Neuronal stem cell (in vitro differentiated cells): Measurements from ENCODE around the gene DDX42.

ENCODE experiments used
- DNase-seq: peaks from one replicate; pipeline ENCODE4 v3.0.0-alpha.2; 2013; ENCODE audit warnings: low spot score
- H2AFZ ChIP-seq: one replicate; pipeline ENCODE4 v1.6.1; 2013; ENCODE audit warnings: mild to moderate bottlenecking, low read length, inconsistent platforms
- H2AK5ac ChIP-seq: 2 replicates; pipeline ENCODE4 v1.6.1; 2013; ENCODE audit warnings: low read depth, mild to moderate bottlenecking, inconsistent platforms, low read length, moderate library complexity, mixed read lengths
- H2BK120ac ChIP-seq: 2 replicates; pipeline ENCODE4 v1.6.1; 2013; ENCODE audit warnings: low read depth, mild to moderate bottlenecking, inconsistent platforms, low read length, moderate library complexity, mixed read lengths
- H2BK12ac ChIP-seq: one replicate; pipeline ENCODE4 v1.6.1; 2013; ENCODE audit warnings: low read length, inconsistent platforms
- H2BK15ac ChIP-seq: 2 replicates; pipeline ENCODE4 v1.6.1; 2013; ENCODE audit warnings: mild to moderate bottlenecking, low read length, inconsistent platforms, mixed read lengths
- H2BK5ac ChIP-seq: one replicate; pipeline ENCODE4 v1.6.1; 2013; ENCODE audit warnings: inconsistent platforms, mild to moderate bottlenecking, low read length, moderate library complexity
- H3K14ac ChIP-seq: one replicate; pipeline ENCODE4 v1.6.1; 2013; ENCODE audit warnings: low read length, inconsistent platforms
- H3K18ac ChIP-seq: 2 replicates; pipeline ENCODE4 v1.6.1; 2013; ENCODE audit warnings: low read length, inconsistent platforms
- H3K23ac ChIP-seq: 2 replicates; pipeline ENCODE4 v1.6.1; 2013; ENCODE audit warnings: low read depth, mild to moderate bottlenecking, mixed read lengths, low read length, inconsistent platforms; ENCODE audit not compliant: poor library complexity
- H3K27ac ChIP-seq: replicated peaks from 3 replicates; pipeline ENCODE4 v1.5.1; 2013; ENCODE audit warnings: low read length, inconsistent platforms
- H3K27me3 ChIP-seq, 3 experiments: 2 replicates each; pipeline ENCODE4 v1.6.1; 2013; ENCODE audit warnings: low read length in 3 of 3, mild to moderate bottlenecking in 2 of 3, inconsistent platforms in 1 of 3, low read depth in 1 of 3, mixed read lengths in 1 of 3, moderate library complexity in 1 of 3; ENCODE audit not compliant: control insufficient read depth in 3 of 3, insufficient read depth in 3 of 3
- H3K36me3 ChIP-seq, 2 donors: replicated peaks in 1 of 2; 2 replicates each; pipeline ENCODE4 v1.6.1; 2013; ENCODE audit warnings: low read length in 2 of 2; ENCODE audit not compliant: control insufficient read depth in 2 of 2, insufficient read depth in 2 of 2
- H3K4ac ChIP-seq: 2 replicates; pipeline ENCODE4 v1.6.1; 2013; ENCODE audit warnings: inconsistent platforms, mild to moderate bottlenecking, low read length, moderate library complexity
- H3K4me1 ChIP-seq, 2 donors: 1 replicate in 1 of 2; 2 replicates in 1 of 2; pipeline ENCODE4 v1.6.1; 2013; ENCODE audit warnings: low read length in 2 of 2, low read depth in 1 of 2; ENCODE audit not compliant: control insufficient read depth in 2 of 2, insufficient read depth in 1 of 2
- H3K4me2 ChIP-seq: one replicate; pipeline ENCODE4 v1.6.1; 2013; ENCODE audit warnings: mild to moderate bottlenecking, low read length, inconsistent platforms; ENCODE audit not compliant: insufficient read depth, poor library complexity, severe bottlenecking
- H3K4me3 ChIP-seq, 2 donors: 2 replicates each; pipeline ENCODE4 v1.5.1; 2013; ENCODE audit warnings: low read length in 2 of 2, mild to moderate bottlenecking in 2 of 2, inconsistent platforms in 1 of 2, moderate library complexity in 1 of 2
- H3K79me1 ChIP-seq: one replicate; pipeline ENCODE4 v1.6.1; 2013; ENCODE audit warnings: low read depth, mild to moderate bottlenecking, inconsistent platforms, low read length, moderate library complexity
- H3K9ac ChIP-seq: one replicate; pipeline ENCODE4 v1.6.1; 2013; ENCODE audit warnings: mild to moderate bottlenecking, low read depth, low read length, inconsistent platforms; ENCODE audit not compliant: poor library complexity
- H3K9me3 ChIP-seq, 2 donors: replicated peaks in 1 of 2; 2 replicates each; pipeline versions ENCODE3 to v1.6.1; 2013; ENCODE audit warnings: low read length in 2 of 2, mild to moderate bottlenecking in 2 of 2, inconsistent platforms in 1 of 2, low read depth in 1 of 2, mixed read lengths in 1 of 2, moderate library complexity in 1 of 2; ENCODE audit not compliant: control insufficient read depth in 2 of 2, insufficient read depth in 1 of 2
- H4K8ac ChIP-seq: one replicate; pipeline ENCODE4 v1.6.1; 2013; ENCODE audit warnings: low read depth, mild to moderate bottlenecking, inconsistent platforms, low read length, moderate library complexity
- H4K91ac ChIP-seq: one replicate; pipeline ENCODE4 v1.6.1; 2013; ENCODE audit warnings: low read length, low read depth, mild to moderate bottlenecking, inconsistent platforms; ENCODE audit not compliant: poor library complexity
- WGBS, 2 donors: extraction: QIAGEN DNeasy Blood & Tissue Kit; methylation state at CpG; one replicate each; pipeline ENCODE4 v1.1.7; 2013; ENCODE audit warnings: missing lambda C conversion rate in 2 of 2, mixed read lengths in 1 of 2; ENCODE audit not compliant: insufficient read length in 2 of 2, insufficient replicate concordance in 1 of 2; ENCODE audit errors: extremely low coverage in 2 of 2; 5-methylcytosine and 5-hydroxymethylcytosine counted together

Gene DDX42

DNA sequence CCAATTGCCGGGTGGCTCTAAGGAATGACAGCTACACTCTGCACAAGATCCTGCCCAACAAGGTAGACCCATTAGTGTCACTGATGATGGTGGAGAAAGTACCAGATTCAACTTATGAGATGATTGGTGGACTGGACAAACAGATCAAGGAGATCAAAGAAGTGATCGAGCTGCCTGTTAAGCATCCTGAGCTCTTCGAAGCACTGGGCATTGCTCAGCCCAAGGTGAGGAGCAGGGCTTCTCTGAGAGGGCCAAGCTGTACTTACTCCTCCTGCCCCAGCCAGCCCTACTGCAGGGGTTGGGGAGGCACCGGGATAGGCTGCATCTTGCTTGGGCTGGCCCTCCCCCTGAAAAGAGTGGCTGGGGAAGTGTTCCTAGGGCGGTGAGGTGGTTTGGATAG, 56.3 kb downstream of the DDX42 start:
- H3K79me1 ChIP-seq, result peaks cover 6% of the 10 kb centered on the region
- H4K91ac ChIP-seq, result no peak overlapping the region
- no CpG with 5 or more reads among the region's 5 CpGs for WGBS, 2 donors
- no peak overlapping the region for H2BK12ac ChIP-seq
- H2AK5ac ChIP-seq, result no peak overlapping the region
- H3K4me1 ChIP-seq, result peaks cover 8 to 12% of the 10 kb centered on the region in 2 donors
- no peak overlapping the region for H2BK120ac ChIP-seq
- H2BK15ac ChIP-seq, result no peak overlapping the region
- no peak overlapping the region for H3K27ac ChIP-seq
- H2AFZ ChIP-seq, result no peak overlapping the region
- no peak overlapping the region for H4K8ac ChIP-seq
- H3K9me3 ChIP-seq, result no peaks in the 10 kb centered on the region
- no peak overlapping the region for H3K4me2 ChIP-seq
- no peak overlapping the region for H3K18ac ChIP-seq
- H3K14ac ChIP-seq, result no peak overlapping the region
- no peak overlapping the region for H3K4ac ChIP-seq
- H2BK5ac ChIP-seq, result no peak overlapping the region
- H3K4me3 ChIP-seq, result no peak overlapping the region
- H3K9ac ChIP-seq, result no peak overlapping the region
- H3K27me3 ChIP-seq, result no peaks in the 10 kb centered on the region
- peaks cover 59 to 80% of the 10 kb centered on the region in 2 donors for H3K36me3 ChIP-seq
- no peak for DNase-seq
- H3K23ac ChIP-seq, result no peak overlapping the region

GRCh38 chr17:63830904-63831491, 57.0 kb downstream of the DDX42 start:
- peaks cover 56 to 80% of the 10 kb centered on the region in 2 donors for H3K36me3 ChIP-seq
- peaks cover 6% of the 10 kb centered on the region for H3K79me1 ChIP-seq
- peak overlapping the region; percentile 47 for H3K23ac ChIP-seq
- no peak overlapping the region for H3K9ac ChIP-seq
- H4K8ac ChIP-seq, result no peak overlapping the region
- no peak overlapping the region for H3K4me2 ChIP-seq
- no peak overlapping the region for H2BK120ac ChIP-seq
- no peaks in the 10 kb centered on the region for H3K9me3 ChIP-seq
- no peak for DNase-seq
- H2BK5ac ChIP-seq, result no peak overlapping the region
- H3K4me1 ChIP-seq, result peaks cover 6 to 9% of the 10 kb centered on the region in 2 donors
- H2BK12ac ChIP-seq, result no peak overlapping the region
- H3K14ac ChIP-seq, result no peak overlapping the region
- H3K4ac ChIP-seq, result no peak overlapping the region
- no CpG with 5 or more reads among the region's 15 CpGs for whole genome bisulfite sequencing, 2 donors
- no peaks in the 10 kb centered on the region for H3K27me3 ChIP-seq
- no peak overlapping the region for H4K91ac ChIP-seq
- H3K4me3 ChIP-seq, result no peak overlapping the region
- no peak overlapping the region for H3K27ac ChIP-seq
- no peak overlapping the region for H2AFZ ChIP-seq
- H3K18ac ChIP-seq, result no peak overlapping the region
- no peak overlapping the region for H2BK15ac ChIP-seq
- no peak overlapping the region for H2AK5ac ChIP-seq

DNA sequence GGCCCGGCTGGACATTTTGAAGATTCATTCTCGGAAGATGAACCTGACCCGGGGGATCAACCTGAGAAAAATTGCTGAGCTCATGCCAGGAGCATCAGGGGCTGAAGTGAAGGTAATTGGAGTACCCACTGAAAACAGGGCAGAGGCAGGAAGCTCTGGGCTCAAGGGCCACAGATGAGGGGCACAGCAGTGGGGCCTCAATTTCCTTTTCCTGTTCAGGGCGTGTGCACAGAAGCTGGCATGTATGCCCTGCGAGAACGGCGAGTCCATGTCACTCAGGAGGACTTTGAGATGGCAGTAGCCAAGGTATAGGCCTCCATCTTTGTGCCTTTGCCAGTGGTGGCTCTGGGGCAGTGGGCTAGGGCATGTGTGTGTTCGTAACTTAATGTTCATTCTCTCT, 57.5 kb downstream of the DDX42 start:
- DNase-seq, result no peak
- peaks cover 56 to 83% of the 10 kb centered on the region in 2 donors for H3K36me3 ChIP-seq

GRCh38 chr17:63832014-63832413, 58.0 kb downstream of the DDX42 start:
- H4K91ac ChIP-seq, result no peak overlapping the region
- H3K9me3 ChIP-seq, result no peaks in the 10 kb centered on the region
- no peak overlapping the region for H2AK5ac ChIP-seq
- H3K4ac ChIP-seq, result no peak overlapping the region
- H2AFZ ChIP-seq, result no peak overlapping the region
- H2BK120ac ChIP-seq, result no peak overlapping the region
- H2BK15ac ChIP-seq, result no peak overlapping the region
- no peak overlapping the region for H3K9ac ChIP-seq
- H4K8ac ChIP-seq, result no peak overlapping the region
- WGBS, 2 donors, result no CpG with 5 or more reads among the region's 5 CpGs
- H3K14ac ChIP-seq, result no peak overlapping the region
- peaks cover 58 to 89% of the 10 kb centered on the region in 2 donors for H3K36me3 ChIP-seq
- H3K79me1 ChIP-seq, result peaks cover 3% of the 10 kb centered on the region
- no peak overlapping the region for H2BK5ac ChIP-seq
- H3K23ac ChIP-seq, result no peak overlapping the region
- H3K4me1 ChIP-seq, result peaks cover 6% of the 10 kb centered on the region in 2 donors
- H2BK12ac ChIP-seq, result no peak overlapping the region
- no peak for DNase-seq
- H3K27ac ChIP-seq, result no peak overlapping the region
- H3K4me3 ChIP-seq, result no peak overlapping the region
- H3K18ac ChIP-seq, result no peak overlapping the region
- H3K4me2 ChIP-seq, result no peak overlapping the region
- no peaks in the 10 kb centered on the region for H3K27me3 ChIP-seq

More for the DNA sequence above, 57.5 kb downstream of the DDX42 start:
- no peak overlapping the region for H3K18ac ChIP-seq
- no CpG with 5 or more reads among the region's 8 CpGs for WGBS, 2 donors
- no peak overlapping the region for H3K9ac ChIP-seq
- no peak overlapping the region for H2BK5ac ChIP-seq
- H2BK15ac ChIP-seq, result no peak overlapping the region
- no peak overlapping the region for H4K91ac ChIP-seq
- no peak overlapping the region for H3K27ac ChIP-seq
- no peak overlapping the region for H2AK5ac ChIP-seq
- H3K4ac ChIP-seq, result no peak overlapping the region
- no peak overlapping the region for H3K4me2 ChIP-seq
- no peak overlapping the region for H3K14ac ChIP-seq
- H3K79me1 ChIP-seq, result peaks cover 3% of the 10 kb centered on the region
- peaks cover 6 to 8% of the 10 kb centered on the region in 2 donors for H3K4me1 ChIP-seq
- H3K4me3 ChIP-seq, result no peak overlapping the region
- H4K8ac ChIP-seq, result no peak overlapping the region
- no peak overlapping the region for H2BK120ac ChIP-seq
- H3K23ac ChIP-seq, result no peak overlapping the region
- no peak overlapping the region for H2AFZ ChIP-seq
- H3K27me3 ChIP-seq, result no peaks in the 10 kb centered on the region
- H3K9me3 ChIP-seq, result no peaks in the 10 kb centered on the region
- H2BK12ac ChIP-seq, result no peak overlapping the region
